Measurements from ENCODE around the gene OSBPL7.
A peak's percentile ranks its signal among the peaks of the same experiment; 100 is the strongest.

OSBPL7 gene

DNA sequence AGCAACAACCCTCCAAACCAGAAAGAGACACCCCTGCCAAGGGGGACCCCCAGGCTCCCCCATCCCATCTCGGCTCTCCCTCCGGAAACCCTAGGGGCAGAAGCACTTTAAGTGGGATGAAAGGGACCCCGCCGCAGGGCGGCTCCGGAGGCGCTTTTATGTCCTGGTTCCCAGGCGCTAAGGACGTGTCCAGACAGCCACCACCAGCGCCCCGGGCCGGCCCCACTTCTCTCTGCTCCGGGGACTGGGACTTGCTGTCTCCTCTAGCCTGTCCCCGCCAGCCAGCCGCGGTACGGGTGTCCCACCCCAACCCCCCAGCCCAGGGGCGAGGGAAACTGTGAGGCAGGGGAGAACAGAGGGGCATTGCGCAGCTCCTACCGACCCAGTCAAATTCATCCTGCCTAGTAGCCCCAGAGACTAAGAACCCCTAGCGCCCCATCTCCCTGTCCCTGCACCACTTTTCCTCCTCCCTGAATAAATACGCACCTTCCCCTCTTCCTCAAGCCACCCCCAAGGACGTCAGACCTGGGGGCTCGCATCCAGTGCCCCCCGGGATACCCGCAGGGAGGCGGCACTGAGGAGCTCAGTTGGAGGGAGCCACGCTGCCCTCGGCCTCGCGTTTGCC lies 25.2 kb upstream of the OSBPL7 start:
- DNase-seq = no peak

DNA sequence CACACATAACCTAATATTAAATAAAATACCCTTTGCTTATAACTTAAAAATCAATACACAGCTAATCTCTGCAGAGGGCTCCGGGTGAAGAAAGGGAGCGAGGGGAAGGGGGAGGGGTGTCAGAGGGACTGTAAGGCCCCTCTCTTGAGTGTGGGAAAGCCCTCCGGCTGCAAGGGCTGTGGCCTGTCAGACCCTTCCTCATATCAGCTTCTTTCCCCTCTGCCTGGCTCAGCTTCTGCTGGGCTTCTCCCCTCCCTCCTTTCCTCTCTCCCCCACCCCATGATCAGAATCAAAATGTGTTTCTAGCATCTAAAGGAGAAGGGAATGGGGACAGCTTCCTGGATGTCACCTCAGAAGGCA lies 24.1 kb upstream of the OSBPL7 start:
- no peak for DNase-seq

DNA sequence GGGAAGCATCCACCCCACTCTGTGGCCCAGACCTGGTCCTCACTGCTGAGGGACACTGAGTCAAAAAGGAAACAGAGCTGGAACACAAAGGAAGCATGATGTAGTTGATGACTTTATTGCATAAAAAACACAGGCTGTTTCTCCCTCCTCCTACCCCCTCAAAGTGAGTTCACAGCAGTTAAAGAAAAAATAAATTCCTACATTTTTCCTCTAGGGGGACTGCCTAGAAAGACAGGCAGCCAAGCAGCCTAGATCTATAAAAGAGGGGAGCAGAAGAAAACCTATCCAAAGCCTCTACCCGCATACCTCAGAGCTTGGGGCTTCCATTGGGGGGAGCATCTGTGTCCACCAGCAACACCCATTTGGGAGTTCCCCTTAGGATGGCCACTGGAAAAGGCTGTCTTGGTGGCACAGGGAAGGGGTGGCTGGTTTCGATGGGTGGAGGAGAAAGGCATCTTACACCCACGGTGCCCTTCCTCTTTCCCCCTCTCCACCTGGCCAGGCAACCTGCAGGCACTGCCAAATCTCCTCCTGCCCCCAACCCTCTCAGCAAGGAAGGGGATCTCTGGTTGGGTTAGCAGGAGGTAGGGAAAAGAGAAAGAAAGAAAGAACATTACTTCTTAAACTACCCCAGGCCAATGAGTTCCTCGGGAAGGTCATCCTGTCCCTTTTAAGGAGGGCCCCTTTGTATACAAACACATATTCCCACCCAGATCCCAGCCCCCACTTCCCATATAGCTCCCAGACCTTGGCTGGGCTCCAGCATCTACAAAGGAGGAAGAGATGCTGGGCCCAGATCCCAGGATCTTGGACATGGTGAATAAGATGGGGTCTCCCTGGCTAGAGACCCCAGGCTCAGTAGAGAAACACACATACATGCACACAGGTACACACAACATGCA lies 23.5 kb upstream of the OSBPL7 start:
- no peak for DNase-seq

DNA sequence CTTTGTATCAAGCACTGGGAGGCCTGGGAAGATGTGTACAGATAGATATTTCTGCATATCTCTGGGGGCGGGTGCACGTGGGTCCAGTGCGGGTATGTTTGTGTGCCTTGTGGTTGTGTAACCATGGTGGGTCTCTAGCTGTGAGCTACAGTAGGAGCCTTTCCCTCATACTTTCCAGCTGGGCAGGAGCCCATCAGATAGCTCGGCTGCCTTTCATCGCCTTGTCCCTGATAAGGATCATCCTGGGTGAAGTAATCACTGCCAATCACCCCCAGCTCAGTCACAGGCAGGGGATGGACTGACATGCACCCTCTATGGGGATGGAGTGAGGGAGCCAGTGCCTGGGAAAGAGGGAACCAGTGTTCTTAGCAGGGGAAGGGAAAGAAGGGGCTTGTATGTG lies 22.6 kb upstream of the OSBPL7 start:
- no peak for DNase-seq

DNA sequence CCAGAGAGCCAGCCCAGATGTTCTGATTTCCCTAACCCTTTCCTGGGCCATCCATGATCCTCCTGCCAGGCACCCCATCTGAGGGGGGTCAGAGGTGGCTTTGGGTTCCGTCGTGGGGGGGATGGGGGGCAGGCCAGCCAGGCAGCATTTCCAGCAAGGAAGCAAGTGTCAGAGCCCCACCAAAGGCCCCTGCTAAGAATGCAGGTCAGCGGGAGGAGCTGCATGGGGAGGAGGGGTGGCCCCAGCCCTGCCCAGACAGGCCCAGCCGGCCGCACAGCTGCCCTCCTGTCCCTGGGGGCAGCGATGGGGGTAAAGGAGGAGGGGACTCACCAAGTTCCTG lies 21.8 kb upstream of the OSBPL7 start:
- no peak for DNase-seq

DNA sequence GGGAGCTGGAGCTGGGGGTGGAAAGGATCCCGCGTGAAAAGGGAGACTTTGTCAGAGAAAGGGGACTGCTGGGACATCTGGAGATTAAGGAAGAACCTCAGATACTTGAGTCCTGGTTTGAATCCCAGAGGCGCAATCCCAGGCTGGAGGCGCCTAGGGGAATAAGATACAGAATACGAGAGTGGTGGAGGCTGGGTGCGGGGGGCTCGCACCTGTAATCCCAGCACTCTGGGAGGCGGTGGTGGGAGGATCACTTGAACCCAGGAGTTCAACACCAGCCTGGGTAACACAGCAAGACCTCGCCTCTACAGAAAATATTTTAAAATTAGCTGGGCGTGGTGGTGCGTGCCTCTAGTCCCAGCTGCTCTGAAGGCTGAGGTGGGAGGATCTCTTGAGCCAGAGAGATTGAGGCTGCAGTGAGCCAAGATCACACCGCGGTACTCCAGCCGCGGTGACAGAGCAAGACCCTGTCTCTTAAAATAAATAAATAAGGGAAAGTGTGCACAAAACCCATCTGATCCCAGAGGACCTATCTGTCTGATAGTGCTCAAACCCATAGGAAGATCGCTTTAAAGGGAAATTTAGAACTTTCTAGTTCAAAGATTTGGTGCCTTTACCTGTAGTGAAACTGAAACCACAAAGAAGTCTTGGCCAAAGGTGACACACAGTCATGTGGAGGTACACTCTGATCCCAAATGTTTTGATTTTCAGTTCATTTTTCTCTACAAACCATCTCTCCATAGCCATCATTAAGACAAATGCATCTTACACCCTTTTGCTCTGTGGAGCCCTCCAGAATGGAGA lies 20.1 kb upstream of the OSBPL7 start:
- no peak for DNase-seq

DNA sequence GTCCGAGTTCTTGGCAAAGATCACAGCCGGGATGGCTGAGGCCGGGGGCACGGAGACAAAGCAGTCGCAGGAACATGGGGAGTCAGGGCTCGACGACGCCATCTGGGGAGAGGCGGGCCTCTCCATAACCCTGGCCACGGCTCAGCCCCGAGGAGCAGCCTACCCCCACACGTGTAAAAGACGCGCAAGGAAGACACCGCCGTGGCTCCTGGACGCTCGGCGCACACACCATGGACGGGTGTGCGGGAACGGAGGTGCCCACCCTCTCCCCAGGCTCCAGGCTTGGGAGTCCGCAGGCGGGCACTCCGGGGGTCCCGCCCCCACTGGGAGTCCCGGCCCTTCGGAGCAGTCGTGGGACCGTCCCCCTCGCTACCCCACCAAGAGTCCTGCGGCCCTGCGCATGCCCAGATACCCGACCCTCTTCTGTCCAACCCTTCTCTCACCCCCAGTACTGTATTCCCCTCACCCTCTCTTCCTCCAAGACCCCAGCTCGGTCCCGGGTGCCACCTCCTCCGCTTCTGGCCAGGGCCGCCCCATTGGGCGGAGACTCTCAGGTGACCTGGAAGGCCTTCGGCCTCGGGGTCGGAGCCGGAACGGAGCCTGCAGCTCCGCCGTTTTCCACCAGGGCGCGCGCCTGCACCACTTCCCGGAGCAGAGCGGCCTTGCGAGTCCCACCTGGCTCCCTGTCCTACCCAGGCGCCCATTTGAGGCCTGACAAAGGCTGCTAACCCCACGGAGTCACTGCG lies 19.3 kb upstream of the OSBPL7 start, which contains the start of gene SCRN2:
Gene SCRN2 (minus strand): TSS at position 532 of the 746 bp plus-strand sequence. CDS start 430 bp downstream, at position 102.
- DNase-seq = peak; percentile 97

DNA sequence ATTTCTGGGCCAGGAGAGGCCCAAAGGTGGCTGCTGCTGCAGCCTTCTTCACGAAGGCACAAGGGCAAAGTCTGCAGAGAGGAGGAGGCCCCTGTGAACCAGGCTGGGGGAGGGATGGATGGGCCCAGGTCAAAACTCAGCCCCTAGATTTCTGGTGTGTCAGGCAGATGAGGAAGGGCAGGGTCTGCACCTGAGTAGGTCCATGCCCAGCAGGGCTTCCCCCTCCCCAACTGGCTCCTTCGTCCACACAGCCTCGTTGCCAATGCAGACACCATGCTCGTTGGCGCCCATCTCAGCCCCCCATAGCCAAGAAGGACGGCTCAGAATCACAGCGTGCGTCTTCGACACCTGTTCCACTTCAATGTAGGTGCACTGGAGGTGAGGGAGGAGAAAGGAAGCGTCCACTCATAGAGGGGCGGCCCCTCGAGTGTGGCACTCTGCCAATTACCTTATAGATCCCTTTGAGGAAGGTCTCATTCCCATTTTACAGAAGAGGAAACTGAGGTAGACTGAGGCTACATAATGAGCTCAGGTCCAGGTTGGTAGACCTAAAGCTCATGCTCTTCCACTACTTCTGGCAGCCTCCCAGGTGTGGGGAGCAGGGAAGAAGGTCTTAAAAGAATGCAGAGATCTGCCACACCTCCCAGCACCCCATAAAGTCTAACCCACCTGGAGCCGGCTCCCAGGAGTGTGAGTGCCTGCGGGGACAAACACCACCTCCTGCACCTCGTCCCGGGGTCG lies 18.6 kb upstream of the OSBPL7 start:
- DNase-seq = no peak

DNA sequence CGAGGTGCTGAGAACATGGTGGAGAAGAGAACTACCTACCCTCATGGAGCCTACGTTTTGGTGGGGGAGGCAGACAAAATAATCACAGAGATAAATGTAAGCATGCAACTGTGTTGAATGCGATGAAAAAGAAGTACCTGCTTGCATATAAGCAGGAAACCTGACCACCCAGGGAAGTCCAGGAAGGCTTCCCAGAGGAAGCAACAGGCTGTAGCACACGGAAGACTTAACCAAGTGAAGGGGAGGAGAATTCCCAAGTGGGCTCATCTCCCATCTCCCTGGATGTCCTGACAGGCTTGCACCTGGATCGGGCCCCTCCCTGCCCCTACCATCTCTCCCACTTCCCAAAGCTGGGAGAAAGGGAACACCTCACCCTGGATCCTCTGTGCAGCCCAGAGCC lies 17.5 kb upstream of the OSBPL7 start:
- no peak for DNase-seq

DNA sequence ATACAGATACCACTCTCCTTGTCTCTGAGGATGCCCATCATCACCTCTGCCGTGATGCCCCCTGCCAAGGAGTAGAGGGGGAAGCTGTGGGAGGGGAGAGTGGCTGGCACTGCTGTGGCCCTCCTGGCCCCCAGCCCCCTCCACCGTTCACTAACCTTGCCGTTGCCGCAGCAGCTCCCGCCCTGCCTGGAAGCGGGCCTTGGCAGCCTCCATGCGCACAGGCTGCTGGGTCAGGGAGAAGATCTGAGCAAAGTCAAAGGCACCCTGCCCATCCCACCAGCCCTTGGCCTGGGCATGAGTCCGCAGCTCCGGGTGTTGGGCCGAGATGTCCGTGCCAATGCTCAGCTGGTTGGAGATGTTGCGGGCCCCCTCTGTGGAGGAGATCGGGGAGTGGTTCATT lies 17.0 kb upstream of the OSBPL7 start:
- no peak for DNase-seq

DNA sequence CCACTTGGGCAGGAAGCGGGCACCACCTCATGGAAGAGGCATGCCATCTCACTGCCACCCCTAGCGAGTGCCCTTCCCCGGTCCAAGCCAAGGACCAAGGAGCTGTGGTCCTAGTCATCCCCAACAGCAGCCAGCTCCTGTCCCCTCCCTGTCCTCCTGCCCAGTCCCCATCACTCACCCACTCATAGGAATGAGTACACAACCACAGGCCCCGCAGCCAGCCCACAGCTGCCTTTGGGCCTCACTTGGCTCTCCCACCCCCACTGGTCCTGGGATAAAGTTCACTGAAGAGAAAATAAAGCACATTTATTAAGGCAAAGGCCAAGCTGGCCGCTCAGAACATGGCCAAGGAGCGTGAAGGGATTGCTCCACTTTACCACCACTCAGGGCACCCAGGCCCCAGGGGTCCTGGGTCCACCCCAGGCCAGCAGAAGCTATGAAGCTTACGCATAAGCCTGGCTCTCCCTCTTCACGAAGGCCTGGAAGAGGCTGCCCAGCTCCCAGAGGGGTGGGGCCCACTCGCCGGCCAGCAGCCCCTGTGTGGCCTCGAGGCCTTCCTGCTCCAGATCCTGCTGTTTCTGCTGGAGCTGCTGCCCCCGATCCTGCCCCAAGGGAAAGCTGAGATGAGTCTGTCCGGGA lies 15.9 kb upstream of the OSBPL7 start:
- no peak for DNase-seq

DNA sequence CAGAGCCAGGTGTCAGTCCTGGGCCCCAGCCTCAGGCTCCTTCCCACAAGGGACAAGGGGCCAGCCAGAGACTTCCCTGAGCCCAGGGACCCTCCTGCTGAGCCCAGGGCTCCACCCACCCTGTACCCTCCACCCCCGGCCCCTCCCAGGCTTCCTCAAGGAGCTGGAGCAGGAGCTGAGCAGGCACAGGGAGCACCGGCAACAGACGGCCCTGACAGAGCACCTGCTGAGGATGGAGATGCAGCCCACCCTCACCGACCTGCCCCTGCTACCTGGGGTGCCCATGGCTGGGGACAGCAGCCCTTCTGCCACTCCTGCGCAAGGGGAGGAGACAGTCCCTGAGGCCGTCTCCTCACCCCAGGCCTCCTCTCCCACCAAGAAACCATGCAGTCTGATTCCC lies 15.0 kb upstream of the OSBPL7 start:
- DNase-seq = no peak

DNA sequence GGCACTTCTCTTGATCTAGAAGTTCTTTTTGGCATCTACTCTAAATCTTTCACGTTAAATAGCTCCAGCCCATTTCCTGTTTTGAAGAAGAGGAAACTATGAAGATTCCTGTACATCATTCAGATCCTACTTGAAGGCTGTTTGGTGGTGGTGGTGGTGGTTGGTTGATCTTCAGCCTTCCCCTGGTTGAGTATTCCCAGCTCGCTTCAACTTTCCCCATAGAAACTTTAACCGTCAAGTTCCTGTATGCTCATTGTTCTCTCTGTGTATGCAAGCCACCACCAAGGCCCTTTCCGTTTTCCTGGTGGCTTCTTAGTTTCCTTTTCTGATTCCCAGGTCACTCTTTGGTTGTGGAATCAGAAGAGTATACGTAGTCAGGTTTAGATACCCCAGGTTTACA lies 13.2 kb upstream of the OSBPL7 start:
- no peak for DNase-seq

DNA sequence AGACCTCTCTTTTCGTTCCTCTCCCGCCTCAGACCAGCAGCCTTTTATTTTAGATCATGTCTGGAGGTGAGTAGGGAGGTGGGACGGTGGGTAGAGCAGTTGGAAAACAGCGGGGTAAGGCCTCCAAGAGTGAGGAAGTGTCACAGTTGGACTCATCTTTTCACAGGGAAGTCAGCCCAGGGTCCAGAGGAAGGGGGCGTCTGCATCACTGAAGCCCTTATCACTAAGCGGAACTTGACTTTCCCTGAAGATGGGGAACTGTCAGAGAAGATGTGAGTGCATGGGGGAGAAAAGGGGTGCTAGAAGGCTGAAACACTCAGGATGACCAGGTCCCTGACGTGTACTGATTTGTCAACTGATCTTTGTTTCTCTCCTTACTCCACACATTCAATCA lies 10.3 kb upstream of the OSBPL7 start:
- no peak for DNase-seq

DNA sequence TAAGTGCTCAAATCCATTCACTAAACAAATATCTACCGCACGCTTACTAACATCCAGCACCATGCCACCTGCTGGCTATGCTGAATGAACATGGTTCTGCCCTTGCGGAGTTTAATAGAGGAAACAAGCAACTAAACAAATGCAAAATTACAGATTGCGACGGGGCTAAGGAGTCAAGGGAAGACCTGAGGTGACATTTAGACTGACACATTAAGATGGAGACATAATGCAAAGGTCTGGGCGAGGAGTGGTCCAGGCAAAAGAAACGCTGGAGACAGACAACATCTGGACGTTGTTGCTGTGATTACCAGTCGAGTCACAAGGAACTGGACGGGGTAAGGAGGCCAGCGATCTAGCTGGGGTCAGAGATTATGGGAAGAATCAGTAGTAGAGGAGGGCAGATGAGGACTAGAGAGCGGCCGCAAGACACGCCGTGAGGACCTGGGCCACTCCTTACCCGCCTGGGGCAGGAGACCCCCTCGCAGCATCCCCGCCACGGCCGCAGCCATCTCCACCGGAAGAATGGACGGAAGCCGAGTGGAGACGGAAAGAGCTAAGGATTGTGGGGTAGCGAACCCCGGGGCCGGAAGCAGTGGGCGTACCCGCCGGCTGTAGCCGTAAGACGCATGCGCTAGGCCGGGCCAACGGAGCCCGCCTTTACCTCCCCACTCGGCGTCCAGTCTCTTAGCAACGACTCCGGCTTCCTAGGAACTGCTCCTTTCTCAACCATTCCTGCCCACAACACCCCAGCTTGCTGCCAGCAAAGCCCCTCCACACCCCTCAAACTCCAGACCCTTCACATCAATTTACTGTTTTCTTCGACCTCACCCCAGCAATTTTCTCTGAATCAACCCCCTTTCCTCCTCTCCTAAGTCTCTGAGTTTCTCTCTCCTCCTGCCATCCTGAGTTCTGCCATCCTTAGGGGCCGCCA lies 9.7 kb upstream of the OSBPL7 start, which contains the start of the genes LRRC46 and MRPL10:
Gene LRRC46 (plus strand): TSS at position 668 of the 931 bp plus-strand sequence. CDS start 320 bp downstream, outside the sequence.
Gene MRPL10 (minus strand): TSS at position 539 of the 931 bp plus-strand sequence. CDS start 30 bp downstream, at position 509.
- DNase-seq = peak; percentile 95

DNA sequence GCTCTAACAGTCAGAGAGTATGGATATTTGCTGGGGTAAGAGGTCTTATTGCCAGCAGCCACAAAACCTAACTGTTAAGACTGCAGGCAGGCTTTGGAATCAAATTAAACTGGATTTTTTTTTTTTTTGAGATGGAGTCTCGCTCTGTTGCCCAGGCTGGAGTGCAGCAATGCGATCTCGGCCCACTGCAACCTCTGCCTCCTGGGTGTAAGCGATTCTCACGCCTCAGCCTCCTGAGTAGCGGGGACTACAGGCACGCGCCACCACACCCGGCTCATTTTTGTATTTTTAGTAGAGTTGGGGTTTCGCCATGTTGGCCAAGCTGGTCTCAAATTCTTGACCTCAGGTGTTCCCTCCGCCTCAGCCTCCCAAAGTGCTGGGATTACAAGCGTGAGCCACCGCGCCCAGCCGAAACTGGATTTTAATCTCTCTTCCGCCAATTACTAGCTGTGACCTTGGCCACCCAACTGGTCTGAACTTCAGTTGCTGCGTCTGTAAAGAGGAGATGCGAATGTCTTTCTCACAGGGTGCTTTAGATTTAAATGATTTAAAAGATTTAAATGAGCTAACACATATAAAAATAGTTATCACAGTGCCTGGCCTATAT lies 8.9 kb upstream of the OSBPL7 start:
- no peak for DNase-seq

DNA sequence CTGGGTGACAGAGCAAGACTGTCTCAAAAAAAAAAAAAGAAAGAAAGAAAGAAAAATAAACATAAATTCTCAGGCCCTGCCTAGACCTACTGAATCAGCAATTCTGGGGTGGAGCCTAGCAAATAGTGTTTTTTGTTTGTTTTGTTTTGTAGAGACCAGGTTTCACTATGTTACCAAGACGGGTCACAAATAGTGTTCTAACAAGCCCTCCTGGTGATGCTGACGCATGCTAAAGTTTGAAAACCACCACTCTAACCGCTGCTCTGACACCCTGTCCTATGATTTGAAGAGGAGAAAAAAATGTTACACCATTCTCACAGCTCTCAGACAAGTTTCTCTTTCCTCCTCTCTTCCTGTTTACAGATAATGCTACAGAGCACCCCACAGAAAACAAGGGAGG lies 8.3 kb upstream of the OSBPL7 start:
- no peak for DNase-seq

DNA sequence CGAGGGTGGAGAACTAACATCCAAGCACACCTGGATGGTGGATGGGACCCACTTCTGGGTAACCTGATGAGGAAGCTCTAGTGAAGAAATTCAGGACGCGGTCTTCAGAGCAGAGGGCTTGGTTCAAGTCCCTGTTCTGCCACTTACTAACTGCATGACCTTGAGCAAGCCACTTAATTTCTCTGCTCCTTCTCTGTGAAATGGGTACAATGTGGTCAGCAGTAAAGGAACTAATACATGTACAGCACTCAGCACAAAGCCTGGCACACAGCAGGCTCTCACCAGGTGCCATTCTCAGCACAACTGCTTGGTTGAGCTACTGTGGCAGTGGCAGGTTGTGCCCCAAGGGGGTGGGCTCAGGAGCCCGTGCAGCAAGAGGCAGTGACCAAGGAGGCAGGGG lies 1.9 kb upstream of the OSBPL7 start:
- DNase-seq = no peak

DNA sequence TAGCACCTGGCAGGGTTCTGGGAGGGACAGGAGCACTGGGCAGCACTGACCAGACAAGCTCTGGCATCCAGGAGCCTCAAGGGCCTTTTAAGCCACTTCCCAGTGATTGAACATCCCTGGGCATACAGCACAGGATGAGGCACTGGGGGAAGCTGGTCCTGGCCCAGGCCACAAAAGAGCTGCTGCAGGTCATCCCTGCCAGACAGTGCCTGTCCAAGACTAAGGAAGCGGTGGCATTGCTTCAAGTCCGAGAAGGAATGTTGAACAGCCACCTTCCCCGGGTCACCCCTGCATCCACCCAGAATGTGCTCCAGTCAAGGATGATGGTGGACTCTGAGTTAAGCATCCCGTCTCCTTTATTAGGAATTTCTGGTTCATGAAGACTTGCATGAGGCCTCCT lies 1.2 kb upstream of the OSBPL7 start:
- DNase-seq = no peak

DNA sequence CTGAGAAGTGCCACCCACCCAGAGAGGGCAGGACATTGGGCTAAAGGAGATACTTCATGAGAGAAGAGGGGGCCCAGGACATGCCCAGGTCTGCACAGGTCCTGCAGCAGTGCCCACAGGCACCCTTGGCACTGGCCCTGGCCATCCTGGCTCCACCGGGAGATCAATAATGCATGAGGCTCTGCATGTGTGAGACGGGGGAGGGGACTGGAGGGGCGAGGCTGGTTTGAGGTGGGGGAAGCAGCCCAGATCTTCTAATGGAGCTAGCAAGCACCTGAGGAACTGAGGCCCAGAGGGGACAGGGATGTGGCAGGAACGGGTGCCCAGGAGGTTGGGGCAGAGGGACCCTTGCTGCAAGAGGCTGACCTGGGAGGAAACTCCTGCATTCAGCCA lies 567 bp downstream of the OSBPL7 start:
- no peak for DNase-seq
